ENCODE data around the gene GON7. TPM values are rescaled to one million over a fixed set of nuclear protein-coding genes. Genes with fewer than 3 reads are reported as not detected.
A peak's percentile ranks its signal among the peaks of the same experiment; 100 is the strongest.

Gene GON7
- total and polyA plus RNA-seq, 8 donors: 2.9 to 36.0 (median 16.9) TPM

GRCh38 chr14:93212432-93212831, 5.6 kb upstream of the GON7 start:
- Histone ChIP-seq H3K27me3 (no peaks in the 10 kb centered on the region), H3K36me3 (peaks cover 28 to 68% (median 68%) of the 10 kb centered on the region in 4 donors), H3K4me1 (peaks cover 21 to 29% (median 24%) of the 10 kb centered on the region in 4 donors), H3K9me3 (no peaks in the 10 kb centered on the region), H3K27ac (no peak overlapping the region), H3K4me3 (no peak overlapping the region)
- WGBS, 5 donors: 76 to 87% (median 80%) methylated on average over 3 of the region's 3 CpGs
- TF ChIP-seq EP300 (IDR thresholded peaks at IDR 0.05) (no peak), CTCF (IDR thresholded peaks at IDR 0.05) (no peak), POLR2AphosphoS5 (IDR thresholded peaks at IDR 0.05) (no peak), POLR2A (IDR thresholded peaks at IDR 0.05) (no peak)
- DNase-seq: no peak
- intact Hi-C loops (cut with DNase I; ENCODE audit: low total_unique reads): no loop called here

- Histone ChIP-seq H3K27ac (peak overlapping the region; percentile 87 to 93 (median 90)), H3K4me1 (peaks cover 27 to 55% (median 41%) of the 10 kb centered on the region in 4 donors), H3K4me3 (peak overlapping the region; percentile 68 to 89 (median 80)), H3K36me3 (peaks cover 0 to 22% (median 21%) of the 10 kb centered on the region in 4 donors), H3K27me3 (no peaks in the 10 kb centered on the region), H3K9me3 (no peaks in the 10 kb centered on the region)
- 0 to 1% (median 0%) methylated on average over 23 of the region's 23 CpGs for WGBS, 5 donors
- TF ChIP-seq POLR2AphosphoS5 (IDR thresholded peaks at IDR 0.05) (no peak), CTCF (IDR thresholded peaks at IDR 0.05) (peak in 1 of 7 experiments; percentile 2)
- intact Hi-C loops (cut with DNase I; ENCODE audit: low total_unique reads): no loop called here
- peak; percentile 40 to 81 for DNase-seq
Measured at GRCh38 chr14:93207468-93208308, 823 bp upstream of the GON7 start.

- WGBS, 5 donors: 63 to 78% (median 67%) methylated on average over 7 of the region's 7 CpGs
Measured at GRCh38 chr14:93201155-93201704, 5.6 kb downstream of the GON7 start.

More at GRCh38 chr14:93201155-93201704, 5.6 kb downstream of the GON7 start:
- TF ChIP-seq CTCF (IDR thresholded peaks at IDR 0.05): no peak
- TF ChIP-seq EP300 (IDR thresholded peaks at IDR 0.05): no peak
- no peak for TF ChIP-seq POLR2AphosphoS5 (IDR thresholded peaks at IDR 0.05)
- no peak for TF ChIP-seq POLR2A (IDR thresholded peaks at IDR 0.05)
- H3K4me3 ChIP-seq: no peak overlapping the region
- peaks cover 0 to 5% (median 4%) of the 10 kb centered on the region in 4 donors for H3K36me3 ChIP-seq
- no peak for DNase-seq
- H3K27me3 ChIP-seq: no peaks in the 10 kb centered on the region
- H3K9me3 ChIP-seq: no peaks in the 10 kb centered on the region
- H3K27ac ChIP-seq: no peak overlapping the region
- H3K4me1 ChIP-seq: peaks cover 6 to 21% (median 13%) of the 10 kb centered on the region in 4 donors
- intact Hi-C loops (cut with DNase I; ENCODE audit: low total_unique reads): no loop called here

All from stomach (tissue), 9 donors.